Adipocyte (in vitro differentiated cells): ENCODE measurements around the gene RNF186.

Source experiments
- DNase-seq: peaks from one replicate; pipeline ENCODE4 v3.0.0-alpha.2; 2015; ENCODE audit warnings: low read depth
- H3K27me3 ChIP-seq: replicated peaks from 2 replicates; pipeline ENCODE4 v1.7.0; 2013; ENCODE audit warnings: mild to moderate bottlenecking, low read length, moderate library complexity; ENCODE audit not compliant: control insufficient read depth, insufficient read depth
- H3K36me3 ChIP-seq: 2 replicates; pipeline ENCODE4 v1.7.0; 2013; ENCODE audit warnings: low read length, mild to moderate bottlenecking, moderate library complexity; ENCODE audit not compliant: control insufficient read depth, insufficient read depth, severe bottlenecking
- H3K4me1 ChIP-seq: 2 replicates; pipeline ENCODE4 v1.7.0; 2013; ENCODE audit warnings: mild to moderate bottlenecking, low read length, moderate library complexity; ENCODE audit not compliant: control insufficient read depth, insufficient read depth
- H3K4me3 ChIP-seq: 2 replicates; pipeline ENCODE4 v1.7.0; 2013; ENCODE audit warnings: mild to moderate bottlenecking, low read length, moderate library complexity
- H3K9ac ChIP-seq: 2 replicates; pipeline ENCODE4 v1.7.0; 2013; ENCODE audit warnings: mild to moderate bottlenecking, low read length, moderate library complexity
- H3K9me3 ChIP-seq: 2 replicates; pipeline ENCODE4 v1.7.0; 2013; ENCODE audit warnings: mild to moderate bottlenecking, low read length, moderate library complexity; ENCODE audit not compliant: control insufficient read depth

RNF186 gene

GRCh38 chr1:19808351-19808750, 6.7 kb downstream of the RNF186 start:
- no peak overlapping the region for H3K4me3 ChIP-seq
- H3K9me3 ChIP-seq, result peaks cover 4% of the 10 kb centered on the region
- H3K4me1 ChIP-seq, result peaks cover 21% of the 10 kb centered on the region
- H3K36me3 ChIP-seq, result no peaks in the 10 kb centered on the region
- no peak overlapping the region for H3K9ac ChIP-seq
- no peaks in the 10 kb centered on the region for H3K27me3 ChIP-seq
- DNase-seq, result no peak

- Histone ChIP-seq H3K27me3 (no peaks in the 10 kb centered on the region), H3K4me1 (peaks cover 25% of the 10 kb centered on the region), H3K4me3 (no peak overlapping the region), H3K9ac (peak overlapping the region; percentile 51), H3K9me3 (peaks cover 4% of the 10 kb centered on the region), H3K36me3 (no peaks in the 10 kb centered on the region)
- DNase-seq, result no peak
Measured at GRCh38 chr1:19804831-19805251, 10.2 kb downstream of the RNF186 start.

- Histone ChIP-seq H3K9ac (no peak overlapping the region), H3K27me3 (no peaks in the 10 kb centered on the region)
- DNase-seq, result no peak
Measured at GRCh38 chr1:19802269-19802668, 12.8 kb downstream of the RNF186 start.

GRCh38 chr1:19800076-19800804, 14.8 kb downstream of the RNF186 start:
- Histone ChIP-seq H3K27me3 (no peaks in the 10 kb centered on the region), H3K36me3 (no peaks in the 10 kb centered on the region), H3K9ac (peak overlapping the region; percentile 81), H3K4me1 (peaks cover 27% of the 10 kb centered on the region), H3K4me3 (peak overlapping the region; percentile 78), H3K9me3 (no peaks in the 10 kb centered on the region)
- peak; percentile 74 for DNase-seq

More at GRCh38 chr1:19802269-19802668, 12.8 kb downstream of the RNF186 start:
- no peaks in the 10 kb centered on the region for H3K36me3 ChIP-seq
- H3K9me3 ChIP-seq, result no peaks in the 10 kb centered on the region
- H3K4me1 ChIP-seq, result peaks cover 34% of the 10 kb centered on the region
- H3K4me3 ChIP-seq, result no peak overlapping the region

- H3K9ac ChIP-seq, result peak within 1 kb of the TSS; percentile 81
- peak; percentile 72 for DNase-seq
- peaks cover 20% of the 10 kb centered on the region for H3K4me1 ChIP-seq
- no peaks in the 10 kb centered on the region for H3K9me3 ChIP-seq
- H3K27me3 ChIP-seq, result no peaks in the 10 kb centered on the region
- H3K4me3 ChIP-seq, result peak within 1 kb of the TSS; percentile 78
- H3K36me3 ChIP-seq, result no peaks in the 10 kb centered on the region
Measured at GRCh38 chr1:19799230-19800075, 15.6 kb downstream of the RNF186 start, which contains the start of gene TMCO4. Gene TMCO4, minus strand, starts transcription at chr1:19799916. Its CDS starts 19,158 bp downstream, at chr1:19780758.

- Histone ChIP-seq H3K9ac (peak overlapping the region; percentile 81), H3K4me1 (peaks cover 16% of the 10 kb centered on the region), H3K9me3 (no peaks in the 10 kb centered on the region), H3K4me3 (peak overlapping the region; percentile 78), H3K27me3 (no peaks in the 10 kb centered on the region), H3K36me3 (no peaks in the 10 kb centered on the region)
- no peak for DNase-seq
Measured at GRCh38 chr1:19798486-19799229, 16.4 kb downstream of the RNF186 start.

- Histone ChIP-seq H3K27me3 (no peaks in the 10 kb centered on the region), H3K9me3 (no peaks in the 10 kb centered on the region), H3K36me3 (no peaks in the 10 kb centered on the region), H3K9ac (no peak overlapping the region), H3K4me3 (no peak overlapping the region), H3K4me1 (peaks cover 16% of the 10 kb centered on the region)
- DNase-seq, result no peak
Measured at GRCh38 chr1:19797827-19798226, 17.3 kb downstream of the RNF186 start.

- Histone ChIP-seq H3K4me3 (no peak overlapping the region), H3K27me3 (no peaks in the 10 kb centered on the region), H3K4me1 (peaks cover 14% of the 10 kb centered on the region), H3K9ac (no peak overlapping the region), H3K36me3 (peaks cover 8% of the 10 kb centered on the region), H3K9me3 (no peaks in the 10 kb centered on the region)
- DNase-seq, result no peak
Measured at GRCh38 chr1:19794583-19794982, 20.5 kb downstream of the RNF186 start.

GRCh38 chr1:19793360-19794046, 21.6 kb downstream of the RNF186 start:
- no peak for DNase-seq
- H3K4me3 ChIP-seq, result no peak overlapping the region
- no peak overlapping the region for H3K9ac ChIP-seq
- H3K27me3 ChIP-seq, result no peaks in the 10 kb centered on the region
- H3K9me3 ChIP-seq, result no peaks in the 10 kb centered on the region
- peaks cover 5% of the 10 kb centered on the region for H3K4me1 ChIP-seq
- peaks cover 8% of the 10 kb centered on the region for H3K36me3 ChIP-seq

GRCh38 chr1:19792237-19793002, 22.7 kb downstream of the RNF186 start:
- no peak overlapping the region for H3K9ac ChIP-seq
- peaks cover 11% of the 10 kb centered on the region for H3K36me3 ChIP-seq
- H3K27me3 ChIP-seq, result no peaks in the 10 kb centered on the region
- H3K4me1 ChIP-seq, result peaks cover 5% of the 10 kb centered on the region
- no peaks in the 10 kb centered on the region for H3K9me3 ChIP-seq
- DNase-seq, result no peak
- no peak overlapping the region for H3K4me3 ChIP-seq
